Stomach (tissue), 9 donors: ENCODE measurements around the gene AUTS2. TPM values are rescaled to one million over a fixed set of nuclear protein-coding genes. Genes with fewer than 3 reads are reported as not detected.

ENCODE experiments used
- DNase-seq, 2 donors: peaks; one replicate each; pipeline versions ENCODE4 v3.0.0 to v3.0.0-alpha.2; 2013 to 2019
- H3K27ac ChIP-seq, 5 donors: fragments of 200-600 bp in 4 of 5; sonication (generic) in 4 of 5; one replicate each; pipeline ENCODE4 v1.5.1; 2013 to 2019; ENCODE audit warnings: mild to moderate bottlenecking in 1 of 5, moderate library complexity in 1 of 5
- H3K27me3 ChIP-seq, 3 donors: fragments of 200-600 bp; sonication (generic); one replicate each; pipeline ENCODE4 v1.5.1; 2017 to 2019; ENCODE audit warnings: mixed run types in 1 of 3
- H3K36me3 ChIP-seq, 4 donors: fragments of 200-600 bp; sonication (generic); 1 replicate in 3 of 4; 2 replicates in 1 of 4; pipeline ENCODE4 v1.5.1; 2016 to 2019
- H3K4me1 ChIP-seq, 4 donors: fragments of 200-600 bp; sonication (generic); one replicate each; pipeline ENCODE4 v1.5.1; 2016 to 2019
- H3K4me3 ChIP-seq, 4 donors: fragments of 200-600 bp; sonication (generic) in 3 of 4; one replicate each; pipeline ENCODE4 v1.5.1; 2016 to 2019; ENCODE audit warnings: mild to moderate bottlenecking in 1 of 4
- H3K9me3 ChIP-seq, 4 donors: fragments of 200-600 bp; sonication (generic); one replicate each; pipeline ENCODE4 v1.5.1; 2016 to 2019
- CTCF ChIP-seq, 7 experiments: fragments of 450-650 bp in 4 of 7; fragments of 200-600 bp in 3 of 7; sonication (generic) in 3 of 7; IDR thresholded peaks; one replicate each; pipeline ENCODE4 v1.5.1; 2016 to 2019; ENCODE audit warnings: antibody characterized with exemption in 7 of 7, control low read depth in 2 of 7, mild to moderate bottlenecking in 1 of 7
- EP300 ChIP-seq: sonication (generic); formaldehyde crosslinking; IDR thresholded peaks from one replicate; pipeline ENCODE4 v1.6.1; 2017; ENCODE audit warnings: antibody characterized with exemption
- POLR2A ChIP-seq, 4 donors: fragments of 450-650 bp; IDR thresholded peaks; one replicate each; pipeline ENCODE4 v1.6.1; 2016; ENCODE audit warnings: antibody characterized with exemption in 4 of 4, control low read depth in 2 of 4, mild to moderate bottlenecking in 1 of 4, moderate library complexity in 1 of 4
- POLR2AphosphoS5 ChIP-seq, 3 donors: sonication (generic); formaldehyde crosslinking; IDR thresholded peaks; one replicate each; pipeline ENCODE4 v1.6.1; 2016; ENCODE audit warnings: antibody characterized with exemption in 3 of 3
- WGBS, 5 donors: extraction: QIAGEN DNeasy Blood & Tissue Kit in 3 of 5; methylation state at CpG; one replicate each; pipeline versions ENCODE4 v1.1.5 to v1.1.7; 2013 to 2018; 5-methylcytosine and 5-hydroxymethylcytosine counted together
- intact Hi-C: fragments of 100-400 bp; cut with DNase I; formaldehyde crosslinking; loops from one replicate; pipeline ENCODE4 v1.15.1; 2023; ENCODE audit warnings: low total_unique reads
- polyA plus RNA-seq, 3 donors: library from polyadenylated mRNA; stranded (reverse); fragments of 200-250 nt; gene quantifications; one replicate each; pipeline ENCODE4 v1.2.3, GENCODE V29; 2013
- total RNA-seq, 5 donors: library from RNA; depleted of rRNA; stranded (reverse); fragments of >200 nt; gene quantifications; one replicate each; pipeline versions ENCODE4 v1.1.0 to v1.2.3, GENCODE V29; 2014 to 2016
- donor health status: healthy with polysubstance abuse.
- donor health status: Bipolar disorder and iron deficiency.
- donor health status: healthy.

The AUTS2 gene
- total and polyA plus RNA-seq, 8 donors = 3.8 to 90.3 (median 38.1) TPM

GRCh38 chr7:69738396-69738951 is 140.2 kb downstream of the AUTS2 start:
- intact Hi-C loops = no loop called here
- no peaks in the 10 kb centered on the region for H3K36me3 ChIP-seq
- no peak for TF ChIP-seq POLR2A (IDR thresholded peaks at IDR 0.05)
- DNase-seq = peak in 1 of 2 donors; percentile 61
- no peaks in the 10 kb centered on the region for H3K9me3 ChIP-seq
- WGBS, 5 donors = 43 to 62% (median 59%) methylated on average over 4 of the region's 4 CpGs
- H3K27ac ChIP-seq = no peak overlapping the region
- no peaks in the 10 kb centered on the region for H3K27me3 ChIP-seq
- peaks cover 0 to 32% (median 19%) of the 10 kb centered on the region in 4 donors for H3K4me1 ChIP-seq
- no peak overlapping the region for H3K4me3 ChIP-seq

- no peak for TF ChIP-seq CTCF (IDR thresholded peaks at IDR 0.05)
- TF ChIP-seq EP300 = no peak
- TF ChIP-seq POLR2A (IDR thresholded peaks at IDR 0.05) = no peak
- no peak for TF ChIP-seq POLR2AphosphoS5 (IDR thresholded peaks at IDR 0.05)
- DNase-seq = peak in 1 of 2 donors; percentile 55
- Histone ChIP-seq H3K27me3 (no peaks in the 10 kb centered on the region), H3K4me1 (peaks cover 0 to 32% (median 19%) of the 10 kb centered on the region in 4 donors), H3K27ac (no peak overlapping the region), H3K4me3 (no peak overlapping the region), H3K36me3 (no peaks in the 10 kb centered on the region), H3K9me3 (no peaks in the 10 kb centered on the region)
- intact Hi-C loops = no loop called here
- 63 to 83% (median 68%) methylated on average over 1 of the region's 1 CpG for WGBS, 5 donors
Measured at GRCh38 chr7:69739190-69739589, 140.9 kb downstream of the AUTS2 start.

GRCh38 chr7:69739931-69740431 is 141.7 kb downstream of the AUTS2 start:
- WGBS, 5 donors = 46 to 60% (median 54%) methylated on average over 4 of the region's 4 CpGs
- no peaks in the 10 kb centered on the region for H3K9me3 ChIP-seq
- intact Hi-C loops = no loop called here
- TF ChIP-seq CTCF (IDR thresholded peaks at IDR 0.05) = no peak
- TF ChIP-seq POLR2A (IDR thresholded peaks at IDR 0.05) = no peak
- TF ChIP-seq POLR2AphosphoS5 (IDR thresholded peaks at IDR 0.05) = no peak
- no peak for TF ChIP-seq EP300
- no peak overlapping the region for H3K4me3 ChIP-seq
- no peaks in the 10 kb centered on the region for H3K27me3 ChIP-seq
- H3K27ac ChIP-seq = no peak overlapping the region
- no peaks in the 10 kb centered on the region for H3K36me3 ChIP-seq
- peak in 1 of 2 donors; percentile 72 for DNase-seq
- H3K4me1 ChIP-seq = peaks cover 0 to 32% (median 19%) of the 10 kb centered on the region in 4 donors

- Histone ChIP-seq H3K9me3 (no peaks in the 10 kb centered on the region), H3K4me3 (no peak overlapping the region), H3K27ac (no peak overlapping the region), H3K27me3 (no peaks in the 10 kb centered on the region), H3K36me3 (no peaks in the 10 kb centered on the region), H3K4me1 (peaks cover 0 to 32% (median 19%) of the 10 kb centered on the region in 4 donors)
- 64 to 87% (median 77%) methylated on average over 1 of the region's 1 CpG for WGBS, 5 donors
- intact Hi-C loops = no loop called here
- DNase-seq = no peak
- TF ChIP-seq EP300 = no peak
- TF ChIP-seq CTCF (IDR thresholded peaks at IDR 0.05) = no peak
- TF ChIP-seq POLR2AphosphoS5 (IDR thresholded peaks at IDR 0.05) = no peak
- no peak for TF ChIP-seq POLR2A (IDR thresholded peaks at IDR 0.05)
Measured at GRCh38 chr7:69742237-69742636, 144.0 kb downstream of the AUTS2 start.

GRCh38 chr7:69743436-69743835 is 145.2 kb downstream of the AUTS2 start:
- Histone ChIP-seq H3K4me1 (peaks cover 0 to 22% (median 15%) of the 10 kb centered on the region in 4 donors), H3K36me3 (no peaks in the 10 kb centered on the region), H3K27ac (no peak overlapping the region), H3K27me3 (no peaks in the 10 kb centered on the region), H3K4me3 (no peak overlapping the region), H3K9me3 (no peaks in the 10 kb centered on the region)
- intact Hi-C loops = no loop called here
- no peak for TF ChIP-seq CTCF (IDR thresholded peaks at IDR 0.05)
- TF ChIP-seq POLR2A (IDR thresholded peaks at IDR 0.05) = no peak
- no peak for TF ChIP-seq EP300
- no peak for TF ChIP-seq POLR2AphosphoS5 (IDR thresholded peaks at IDR 0.05)
- WGBS, 5 donors = 76 to 84% (median 78%) methylated on average over 2 of the region's 2 CpGs
- no peak for DNase-seq
